Ovary (tissue), 9 donors: Measurements from ENCODE around the gene PLSCR3. TPM values are rescaled to one million over a fixed set of nuclear protein-coding genes. Genes with fewer than 3 reads are reported as not detected.
"Not testable (repeated sequence)": the region's sequence is repeated elsewhere in the genome, so short reads cannot be mapped to it uniquely, and the experiment has no call there.

Experiments
- DNase-seq, 5 donors: peaks; one replicate each; pipeline ENCODE4 v3.0.0-alpha.2; 2019 to 2020
- H3K27ac ChIP-seq, 2 donors: fragments of 200-600 bp; one replicate each; pipeline versions ENCODE4 v1.5.1 to v1.8.0; 2019 to 2022
- H3K27me3 ChIP-seq: fragments of 200-600 bp; one replicate; pipeline ENCODE4 v1.8.0; 2022
- H3K36me3 ChIP-seq: fragments of 200-600 bp; sonication (generic); one replicate; pipeline ENCODE4 v1.5.1; 2019
- H3K4me1 ChIP-seq: one replicate; pipeline ENCODE4 v1.8.1; 2013; ENCODE audit warnings: mild to moderate bottlenecking, moderate library complexity; ENCODE audit not compliant: insufficient read depth
- H3K4me3 ChIP-seq: fragments of 200-600 bp; sonication (generic); one replicate; pipeline ENCODE4 v1.5.1; 2017
- H3K9me3 ChIP-seq, 2 donors: fragments of 200-600 bp in 1 of 2; sonication (generic) in 1 of 2; one replicate each; pipeline versions ENCODE4 v1.5.1 to v1.8.1; 2013 to 2019; ENCODE audit warnings: mild to moderate bottlenecking in 1 of 2, moderate library complexity in 1 of 2
- CTCF ChIP-seq, 3 donors: fragments of 450-650 bp in 2 of 3; fragments of 200-600 bp in 1 of 3; IDR thresholded peaks; one replicate each; pipeline versions ENCODE4 v1.5.1 to v1.8.0; 2016 to 2022; ENCODE audit warnings: antibody characterized with exemption in 3 of 3, mild to moderate bottlenecking in 1 of 3
- EP300 ChIP-seq: sonication (generic); formaldehyde crosslinking; IDR thresholded peaks from one replicate; pipeline ENCODE4 v1.6.1; 2017; ENCODE audit warnings: antibody characterized with exemption
- POLR2A ChIP-seq: fragments of 450-650 bp; IDR thresholded peaks from one replicate; pipeline ENCODE4 v1.6.1; 2017; ENCODE audit warnings: antibody characterized with exemption, mild to moderate bottlenecking, moderate library complexity
- WGBS, 3 donors: extraction: QIAGEN DNeasy Blood & Tissue Kit in 1 of 3; methylation state at CpG; one replicate each; pipeline versions ENCODE4 v1.1.5 to v1.1.7; 2013 to 2017; 5-methylcytosine and 5-hydroxymethylcytosine counted together
- intact Hi-C, 4 donors: fragments of 100-400 bp; cut with DNase I; formaldehyde crosslinking; loops; one replicate each; pipeline versions ENCODE4 v1.11.0 to v1.15.1; 2022 to 2023
- polyA plus RNA-seq, 2 donors: library from polyadenylated mRNA; stranded (reverse); fragments of 200-250 nt in 1 of 2; fragments of 350-450 nt in 1 of 2; fragmentation: Illumina TruSeq in 1 of 2; extraction: RNeasy Lipid Tissue Mini Kit (QIAGEN cat#74804) in 1 of 2; gene quantifications; one replicate each; pipeline ENCODE4 v1.2.3, GENCODE V29; 2013 to 2014
- total RNA-seq, 7 donors: library from RNA; depleted of rRNA in 2 of 7; stranded (reverse); fragments of >200 nt in 2 of 7; fragmentation: NEBNext Ultra II Directional in 3 of 7; extraction: Animal tissue kit (Norgen Biotek cat#: 25700) in 3 of 7; gene quantifications; one replicate each; pipeline versions ENCODE4 v1.1.0 to v1.2.4, GENCODE V29; 2016 to 2023
- donor health status: DM: no; HTN: no; CAD: no; lungs with moderate emphysema.
- donor health status: DM: no; HTN: no; CAD: no.
- donor health status: Bipolar disorder and iron deficiency.
- donor health status: DM: yes; HTN: yes; CAD: no.
- donor health status: DM: no; HTN: no; CAD: no.
- donor health status: DM: yes; HTN: yes; CAD: no.

The PLSCR3 gene
- total and polyA plus RNA-seq, 9 donors: 7.1 to 52.4 (median 33.8) TPM

GRCh38 chr17:7367083-7367482, 27.2 kb downstream of the PLSCR3 start:
- Histone ChIP-seq H3K9me3 (no peaks in the 10 kb centered on the region), H3K27ac (no peak overlapping the region), H3K27me3 (no peaks in the 10 kb centered on the region), H3K4me3 (no peak overlapping the region), H3K36me3 (no peaks in the 10 kb centered on the region), H3K4me1 (no peaks in the 10 kb centered on the region)
- DNase-seq: no peak
- intact Hi-C loops: no loop called here
- TF ChIP-seq CTCF (IDR thresholded peaks at IDR 0.05): no peak
- no peak for TF ChIP-seq EP300
- no peak for TF ChIP-seq POLR2A
- WGBS, 3 donors: 74 to 79% (median 76%) methylated on average over 8 of the region's 8 CpGs

GRCh38 chr17:7365963-7366362, 28.4 kb downstream of the PLSCR3 start:
- DNase-seq, intact Hi-C loops, H3K9me3 ChIP-seq, H3K27me3 ChIP-seq, H3K4me3 ChIP-seq, H3K4me1 ChIP-seq, H3K27ac ChIP-seq, H3K36me3 ChIP-seq: not testable (repeated sequence)
- 75 to 83% (median 78%) methylated on average over 6 of the region's 7 CpGs for WGBS, 3 donors

- Histone ChIP-seq H3K4me3 (no peak overlapping the region), H3K4me1 (no peaks in the 10 kb centered on the region), H3K27me3 (no peaks in the 10 kb centered on the region), H3K27ac (no peak overlapping the region), H3K36me3 (no peaks in the 10 kb centered on the region), H3K9me3 (no peaks in the 10 kb centered on the region)
- WGBS, 3 donors: 79 to 85% (median 84%) methylated on average over 6 of the region's 6 CpGs
- no peak for DNase-seq
- intact Hi-C loops: no loop called here
- TF ChIP-seq POLR2A: no peak
- no peak for TF ChIP-seq EP300
- no peak for TF ChIP-seq CTCF (IDR thresholded peaks at IDR 0.05)
Measured at GRCh38 chr17:7363311-7363710, 31.0 kb downstream of the PLSCR3 start.

- no peaks in the 10 kb centered on the region for H3K36me3 ChIP-seq
- no peak for DNase-seq
- intact Hi-C loops: no loop called here
Measured at GRCh38 chr17:7361906-7362305, 32.4 kb downstream of the PLSCR3 start.

GRCh38 chr17:7357381-7357780, 36.9 kb downstream of the PLSCR3 start:
- 53 to 56% (median 55%) methylated on average over 2 of the region's 2 CpGs for WGBS, 3 donors
- no peak for TF ChIP-seq EP300
- no peak for TF ChIP-seq POLR2A
- TF ChIP-seq CTCF (IDR thresholded peaks at IDR 0.05): no peak
- H3K27ac ChIP-seq: no peak overlapping the region
- no peak for DNase-seq
- no peaks in the 10 kb centered on the region for H3K9me3 ChIP-seq
- H3K4me1 ChIP-seq: peaks cover 10% of the 10 kb centered on the region
- intact Hi-C loops: loop anchor here in 2 of 4 donors (10.0 kb wide), 3 partner anchors 77 to 207 kb away; partner anchors contain the start of genes FGF11 (in 2 of the 2), TMEM102 (in 2 of the 2), SENP3 (in 1 of the 2) and TNFSF13 (in 1 of the 2)
- no peaks in the 10 kb centered on the region for H3K36me3 ChIP-seq
- no peak overlapping the region for H3K4me3 ChIP-seq
- H3K27me3 ChIP-seq: no peaks in the 10 kb centered on the region

More at GRCh38 chr17:7361906-7362305, 32.4 kb downstream of the PLSCR3 start:
- no peaks in the 10 kb centered on the region for H3K9me3 ChIP-seq
- no peak overlapping the region for H3K27ac ChIP-seq
- no peaks in the 10 kb centered on the region for H3K4me1 ChIP-seq
- no peak for TF ChIP-seq EP300
- TF ChIP-seq CTCF (IDR thresholded peaks at IDR 0.05): no peak
- no peak for TF ChIP-seq POLR2A
- 25 to 67% (median 55%) methylated on average over 3 of the region's 3 CpGs for WGBS, 3 donors
- H3K4me3 ChIP-seq: no peak overlapping the region
- H3K27me3 ChIP-seq: no peaks in the 10 kb centered on the region
